GDM1 (cell line): ENCODE measurements around the gene GFRA1.

Experiments used
- DNase-seq: peaks from one replicate; lab custom pipeline; 2025; lab: John Stamatoyannopoulos, UW

Gene GFRA1, protein sequence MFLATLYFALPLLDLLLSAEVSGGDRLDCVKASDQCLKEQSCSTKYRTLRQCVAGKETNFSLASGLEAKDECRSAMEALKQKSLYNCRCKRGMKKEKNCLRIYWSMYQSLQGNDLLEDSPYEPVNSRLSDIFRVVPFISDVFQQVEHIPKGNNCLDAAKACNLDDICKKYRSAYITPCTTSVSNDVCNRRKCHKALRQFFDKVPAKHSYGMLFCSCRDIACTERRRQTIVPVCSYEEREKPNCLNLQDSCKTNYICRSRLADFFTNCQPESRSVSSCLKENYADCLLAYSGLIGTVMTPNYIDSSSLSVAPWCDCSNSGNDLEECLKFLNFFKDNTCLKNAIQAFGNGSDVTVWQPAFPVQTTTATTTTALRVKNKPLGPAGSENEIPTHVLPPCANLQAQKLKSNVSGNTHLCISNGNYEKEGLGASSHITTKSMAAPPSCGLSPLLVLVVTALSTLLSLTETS

DNA sequence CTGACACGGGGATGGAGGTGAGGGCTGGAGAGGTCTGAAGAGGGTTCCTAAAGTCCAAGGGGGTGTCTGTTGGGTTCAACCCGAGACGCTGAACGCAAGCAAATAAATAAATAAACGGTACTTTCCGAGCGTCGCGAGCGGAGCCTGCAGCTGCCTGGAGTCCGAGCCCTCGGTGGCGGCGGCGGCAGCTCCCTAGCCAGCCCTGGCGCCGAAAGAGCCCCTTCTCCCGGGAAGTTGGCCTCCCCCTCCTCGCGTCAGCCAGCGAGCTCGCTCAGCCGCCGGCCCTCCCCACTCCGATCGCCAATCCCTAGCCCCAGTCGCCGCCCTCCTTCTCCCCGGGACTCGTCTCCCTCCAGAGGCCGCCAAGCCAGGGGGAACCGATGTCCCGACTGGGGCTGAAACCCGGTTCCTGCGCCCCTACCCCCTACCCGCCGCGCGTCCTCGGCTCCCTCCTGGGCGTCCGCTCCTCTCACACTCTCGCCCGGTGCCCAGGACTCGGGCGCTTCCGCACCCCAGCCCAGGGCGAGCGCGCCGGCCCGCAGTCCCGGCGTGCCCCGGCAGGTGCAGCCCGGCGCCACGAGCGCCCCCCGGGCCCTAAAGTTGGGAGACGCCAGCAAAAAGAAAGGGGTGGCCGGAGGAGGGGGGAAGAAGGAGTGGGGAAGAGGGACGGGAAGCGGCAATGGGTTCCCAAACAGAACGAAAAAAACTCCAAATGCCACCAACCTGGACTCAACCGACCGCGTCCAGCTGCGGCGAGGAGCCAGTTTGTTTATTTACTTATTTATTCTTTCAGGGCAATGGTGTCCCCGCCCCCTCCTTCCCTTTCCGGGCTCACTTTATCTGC is at the start of gene GFRA1:
Gene GFRA1, minus strand, starts transcription at position 767 of the 844 bp plus-strand sequence. CDS start 1,177 bp downstream, outside the sequence.
- no peak for DNase-seq

DNA sequence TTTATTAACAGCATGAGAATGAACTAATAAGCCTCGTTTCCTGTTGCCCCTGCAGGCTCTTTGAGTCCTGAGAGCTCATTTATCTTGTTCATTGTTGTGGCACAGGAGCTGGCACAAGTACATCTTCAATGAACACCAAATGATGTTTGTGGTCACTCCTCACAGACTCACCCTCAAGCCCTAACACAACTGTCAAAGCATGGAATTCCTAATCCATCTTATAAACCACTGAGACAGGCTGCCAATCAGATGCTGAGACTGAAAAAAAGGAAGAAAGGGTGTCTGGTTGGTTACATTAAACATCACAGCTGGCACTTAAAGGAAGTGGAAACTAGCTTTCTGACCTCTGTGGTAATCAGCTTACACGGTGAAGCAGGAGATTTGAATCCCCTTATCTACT is 43.5 kb upstream of the GFRA1 start:
- no peak for DNase-seq

DNA sequence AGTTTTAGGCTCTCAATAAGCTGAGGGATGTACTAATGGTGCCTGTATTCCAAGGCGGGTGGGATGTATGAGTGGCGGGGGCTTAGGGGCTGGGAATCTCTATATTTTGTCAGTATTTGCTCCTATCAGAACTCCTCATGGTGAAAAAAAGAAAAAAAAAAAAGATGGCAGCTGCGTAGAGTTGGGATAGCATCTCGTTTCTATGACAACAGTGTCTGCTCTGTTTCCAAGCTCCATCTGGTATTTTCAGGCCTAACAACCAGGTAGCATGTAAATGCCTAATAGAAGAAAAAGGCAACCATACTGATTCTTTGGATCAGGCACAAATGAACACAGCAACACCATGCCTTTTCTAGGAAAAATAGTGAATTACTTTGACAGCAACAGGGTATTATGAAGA is 39.5 kb upstream of the GFRA1 start:
- no peak for DNase-seq

DNA sequence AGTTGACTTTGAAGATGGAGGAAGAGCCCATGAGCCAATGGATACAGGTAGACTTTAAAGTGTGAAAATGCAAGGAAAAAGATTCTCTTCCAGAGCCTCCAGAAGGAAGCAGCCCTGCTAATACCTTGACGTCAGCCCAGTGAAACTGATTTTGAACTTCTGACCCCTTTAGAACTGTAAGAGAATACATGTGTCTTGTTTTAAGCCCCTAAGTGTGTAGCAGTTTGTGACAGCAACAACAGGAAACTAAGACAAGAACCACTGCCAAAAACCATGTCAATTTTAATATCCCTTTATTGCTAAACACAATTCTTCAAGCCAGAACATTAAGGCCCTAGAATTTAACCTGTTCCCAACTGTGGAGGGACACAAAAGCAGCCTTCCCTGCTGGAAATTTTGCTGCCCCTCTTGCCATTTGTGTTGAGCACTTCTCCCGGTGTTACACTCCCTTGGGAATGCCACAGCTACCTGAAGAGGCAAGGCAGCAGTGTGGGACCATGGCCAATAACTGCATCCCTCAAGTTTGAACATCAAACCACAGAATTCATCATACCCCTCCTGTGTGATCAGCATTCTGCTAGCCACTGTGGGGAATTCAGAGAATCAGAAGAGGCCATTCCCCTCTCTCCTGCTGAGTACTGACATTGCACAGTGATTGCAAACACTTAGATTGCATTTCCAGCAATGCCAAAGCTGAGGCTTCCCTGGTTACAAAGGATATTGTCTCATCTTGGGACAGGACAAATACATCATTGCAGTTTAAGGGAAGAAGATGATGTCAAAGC is 38.9 kb upstream of the GFRA1 start:
- no peak for DNase-seq

DNA sequence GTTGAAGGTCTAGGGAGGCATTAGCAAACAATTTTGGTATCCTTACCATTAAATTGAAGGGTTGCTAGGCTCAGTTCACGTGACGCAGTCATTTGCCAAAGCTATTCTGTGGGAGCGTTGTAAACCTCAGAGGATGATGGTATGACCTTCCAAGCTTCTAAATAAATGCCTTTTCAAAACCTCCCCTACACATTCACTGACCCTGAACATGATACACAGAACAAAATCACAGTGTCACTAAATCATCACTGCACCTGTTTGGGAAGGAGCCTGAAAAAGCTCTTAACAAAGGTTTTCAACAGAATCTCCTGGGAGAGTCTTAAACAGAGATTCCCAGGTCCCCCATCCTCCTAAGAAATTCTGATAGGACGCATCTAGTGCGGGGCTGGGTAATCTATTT is 38.0 kb upstream of the GFRA1 start:
- no peak for DNase-seq

DNA sequence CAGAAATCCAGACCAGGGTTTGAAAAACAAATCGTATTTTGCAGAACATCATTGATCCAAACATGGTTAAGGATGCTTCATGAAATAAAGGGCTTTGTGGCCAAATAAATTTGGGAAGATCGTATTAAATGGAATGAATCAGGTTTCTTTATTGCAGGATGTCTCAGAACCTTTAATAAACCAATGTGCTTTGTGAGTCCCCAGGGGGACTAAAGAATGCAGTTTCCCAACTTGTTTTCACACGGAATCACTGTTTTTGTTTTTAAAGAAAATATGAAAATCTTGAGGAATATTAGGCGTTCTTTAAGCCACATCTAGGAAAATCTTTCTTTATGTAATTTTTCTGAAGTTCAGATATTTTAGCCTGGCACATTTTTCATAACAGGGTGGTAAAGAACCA is 34.4 kb upstream of the GFRA1 start:
- no peak for DNase-seq

DNA sequence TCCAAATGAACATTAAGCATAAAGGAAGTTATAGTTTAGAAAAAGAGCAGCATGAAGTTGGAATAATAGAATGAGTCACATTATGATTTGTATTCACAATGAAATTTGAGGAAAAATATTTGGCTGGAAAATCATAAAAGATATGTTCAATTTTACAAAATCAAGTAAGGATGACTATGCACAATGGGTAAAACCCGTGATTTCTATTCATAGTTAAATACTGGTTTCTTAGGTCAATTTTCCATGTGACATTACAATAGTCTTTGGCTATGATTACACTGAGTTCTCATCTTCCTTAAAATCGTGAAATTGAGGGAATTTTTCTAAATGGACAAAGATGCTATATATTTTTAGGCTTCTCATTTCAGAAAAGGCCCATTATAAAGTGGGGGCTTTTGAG is 33.8 kb upstream of the GFRA1 start:
- DNase-seq, result no peak

DNA sequence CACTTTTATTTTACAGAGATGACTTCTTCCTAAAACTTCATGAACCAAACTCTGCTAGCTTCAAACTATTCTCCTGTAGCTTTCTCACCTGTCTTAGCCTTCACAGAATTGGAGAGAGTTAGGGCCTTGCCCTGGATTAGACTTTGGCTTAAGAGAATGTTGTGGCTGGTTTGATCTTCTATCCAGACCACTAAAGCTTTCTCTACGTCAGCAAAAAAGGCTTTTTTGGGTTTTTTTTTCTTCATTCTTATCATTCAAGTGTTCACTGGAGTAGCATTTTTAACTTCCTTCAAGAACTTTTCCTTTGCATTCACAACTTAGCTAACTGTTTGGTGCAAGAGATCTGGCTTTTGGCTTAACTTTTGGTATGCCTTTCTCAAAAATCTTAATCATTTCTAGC is 31.9 kb upstream of the GFRA1 start:
- DNase-seq, result no peak

DNA sequence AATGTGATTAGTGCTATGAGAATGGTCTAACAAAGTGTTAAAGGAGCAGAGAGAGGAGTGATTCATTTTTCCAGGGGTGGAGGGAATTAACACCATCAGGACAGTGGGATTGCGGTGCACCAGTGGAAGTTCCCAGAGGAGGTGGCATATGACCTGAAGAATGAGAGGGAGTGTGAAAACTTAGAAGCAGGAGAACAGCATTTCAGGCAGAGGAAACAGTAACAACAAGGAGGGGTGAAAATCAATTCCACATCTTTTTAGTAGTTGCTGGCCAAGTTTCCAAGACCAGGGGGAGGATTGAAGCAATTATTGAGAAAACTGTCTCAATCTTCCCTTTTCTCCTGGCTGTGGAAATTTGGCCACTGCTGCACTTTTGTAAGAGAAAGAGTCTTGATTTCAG is 27.5 kb upstream of the GFRA1 start:
- DNase-seq, result no peak

DNA sequence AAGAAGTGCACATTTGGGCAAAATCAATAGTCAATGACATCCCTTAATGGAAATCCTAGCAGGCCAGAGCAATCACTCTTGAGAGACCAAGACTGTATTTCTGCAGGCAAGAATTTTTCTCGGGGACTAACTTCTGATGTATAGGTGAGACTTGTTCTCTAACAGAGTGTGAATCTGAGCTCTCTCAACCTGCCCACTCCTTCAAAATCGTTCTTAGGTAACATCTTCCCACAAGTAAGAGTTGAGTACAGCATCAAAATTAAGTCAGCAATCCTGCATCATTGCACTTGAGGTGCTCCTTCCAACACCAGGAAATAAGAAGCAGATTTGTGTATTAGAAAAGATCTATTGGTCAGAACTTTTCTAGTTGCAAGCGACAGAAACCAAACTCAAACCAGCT is 25.6 kb upstream of the GFRA1 start:
- DNase-seq, result no peak

DNA sequence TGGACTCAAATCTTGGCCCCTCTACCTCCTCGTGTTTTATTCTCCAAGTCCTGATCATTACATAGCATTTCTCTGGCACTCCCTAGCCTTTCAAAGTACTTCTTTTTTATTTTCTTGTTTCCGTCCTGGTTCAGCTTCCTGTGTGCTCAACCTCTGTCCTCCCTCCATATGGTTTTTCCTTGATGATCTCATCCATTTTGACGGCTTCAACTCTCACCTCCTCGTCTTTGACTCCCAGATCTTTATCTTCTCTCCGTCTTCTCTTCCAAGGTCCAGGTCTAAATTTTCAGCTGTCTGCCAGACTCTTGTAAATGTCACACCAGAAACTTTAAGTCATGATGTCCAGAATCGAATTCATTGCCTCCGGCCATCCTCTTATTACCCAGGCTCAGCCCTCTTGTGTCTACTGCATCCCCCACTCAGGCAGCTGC is 23.3 kb upstream of the GFRA1 start:
- no peak for DNase-seq

DNA sequence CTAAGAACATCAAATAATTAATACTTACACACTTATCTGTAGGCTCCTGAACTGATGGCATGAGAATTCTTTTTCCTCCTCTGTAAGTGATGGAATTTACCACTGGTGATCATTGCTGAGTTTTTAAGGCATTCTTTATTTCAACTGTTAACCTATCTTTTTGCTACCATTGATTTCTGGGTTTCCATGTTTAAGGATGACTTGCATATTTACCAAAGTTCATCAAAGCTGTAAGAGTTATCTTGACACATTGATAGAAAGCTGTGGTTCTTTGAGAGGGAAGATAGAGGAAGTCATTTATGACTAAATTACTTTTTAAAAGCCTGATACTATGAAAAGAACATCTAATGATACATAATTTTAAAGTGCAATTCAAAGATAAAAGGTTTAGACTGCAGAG is 19.5 kb upstream of the GFRA1 start:
- no peak for DNase-seq

DNA sequence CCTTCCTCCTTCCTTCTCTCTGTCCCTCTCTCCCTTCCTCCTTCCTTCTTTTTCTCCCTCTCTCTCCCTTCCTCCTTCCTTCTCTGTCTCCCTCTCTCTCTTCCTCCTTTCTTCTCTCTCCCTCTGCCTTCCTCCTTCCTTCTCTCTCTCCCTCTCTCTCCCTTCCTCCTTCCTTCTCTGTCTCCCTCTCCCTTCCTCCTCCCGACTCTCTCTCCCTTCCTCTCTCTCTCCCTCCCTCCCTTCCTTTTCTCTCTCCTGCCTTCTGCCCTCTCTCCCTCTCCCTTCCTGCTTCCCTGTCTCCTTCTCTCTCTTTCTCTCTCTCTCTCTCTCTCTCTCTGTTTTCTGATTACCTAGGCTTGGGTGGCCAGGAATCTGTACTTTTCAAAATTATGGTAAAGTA is 16.6 kb upstream of the GFRA1 start:
- DNase-seq, result no peak

DNA sequence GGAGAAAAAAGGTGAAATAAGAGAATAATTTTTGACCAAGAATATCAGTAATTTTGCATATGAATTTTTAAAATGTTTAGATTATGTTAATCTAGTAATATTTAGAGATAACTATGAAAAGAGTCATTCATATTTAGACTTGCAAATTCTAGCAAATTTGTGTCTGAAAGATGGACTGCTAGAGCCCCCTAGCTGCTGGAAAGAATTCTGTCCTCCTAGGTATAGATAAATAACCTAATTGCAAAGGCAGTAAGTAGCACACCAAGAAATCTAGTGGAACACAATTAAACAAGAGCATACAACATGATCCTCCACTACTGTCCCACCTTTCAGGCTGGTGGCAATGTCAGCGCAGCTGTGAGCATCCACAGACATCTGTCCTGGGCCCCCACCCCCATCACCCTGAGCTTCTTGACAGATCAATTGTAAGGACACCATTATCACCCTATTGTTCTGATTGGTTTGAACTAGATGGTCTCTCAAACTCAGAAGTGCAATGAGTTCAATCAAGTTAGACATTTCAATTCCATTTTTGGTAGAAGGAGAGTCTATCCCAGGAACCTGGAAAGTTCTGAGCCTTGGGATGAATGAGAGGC is 15.0 kb upstream of the GFRA1 start:
- DNase-seq, result no peak

DNA sequence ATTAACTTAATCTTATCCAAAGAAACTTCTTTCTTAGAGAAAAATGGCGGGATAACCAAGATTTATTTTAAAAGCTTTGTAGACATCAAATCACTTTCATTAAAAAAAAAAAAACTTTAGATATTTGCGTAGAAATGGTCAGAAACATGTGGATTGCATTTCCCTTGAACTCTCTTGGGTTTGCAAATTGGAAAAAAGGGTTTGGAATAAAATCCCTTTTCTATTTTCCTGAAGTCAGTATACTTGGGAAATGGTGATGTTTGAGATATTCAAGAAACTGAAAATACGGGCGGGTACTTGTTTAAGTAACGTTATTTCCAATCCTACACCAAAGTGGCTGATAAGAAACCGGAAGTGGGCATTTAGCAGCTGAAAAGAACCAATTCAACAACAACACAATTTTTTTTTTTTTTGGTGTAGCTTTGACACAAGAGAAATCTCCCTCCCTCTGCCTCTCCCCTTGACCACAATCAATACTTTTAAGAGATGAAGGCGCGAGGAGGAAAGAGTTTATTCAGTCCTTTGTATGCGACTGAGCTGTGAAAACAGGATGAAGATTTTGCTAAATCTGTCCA is 13.7 kb upstream of the GFRA1 start:
- no peak for DNase-seq

DNA sequence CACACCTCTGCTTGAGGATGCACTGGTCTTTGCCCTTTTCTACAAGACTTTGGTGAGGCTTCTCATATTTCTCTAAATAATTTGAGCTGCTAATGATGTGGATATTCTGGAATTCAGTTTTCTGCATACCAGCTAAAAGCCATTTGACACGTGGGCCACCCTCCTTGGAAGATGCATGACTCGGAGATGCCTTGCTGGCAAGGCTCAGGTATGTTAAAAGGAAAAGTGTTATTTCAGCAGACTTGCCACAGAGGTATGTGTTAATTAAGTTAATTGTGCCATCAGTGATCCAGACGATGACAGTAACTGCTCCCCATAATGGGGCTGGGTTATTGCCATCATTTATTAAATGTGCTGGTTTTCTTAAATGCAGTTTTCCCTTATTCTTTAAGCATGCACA is 8.8 kb upstream of the GFRA1 start:
- no peak for DNase-seq

DNA sequence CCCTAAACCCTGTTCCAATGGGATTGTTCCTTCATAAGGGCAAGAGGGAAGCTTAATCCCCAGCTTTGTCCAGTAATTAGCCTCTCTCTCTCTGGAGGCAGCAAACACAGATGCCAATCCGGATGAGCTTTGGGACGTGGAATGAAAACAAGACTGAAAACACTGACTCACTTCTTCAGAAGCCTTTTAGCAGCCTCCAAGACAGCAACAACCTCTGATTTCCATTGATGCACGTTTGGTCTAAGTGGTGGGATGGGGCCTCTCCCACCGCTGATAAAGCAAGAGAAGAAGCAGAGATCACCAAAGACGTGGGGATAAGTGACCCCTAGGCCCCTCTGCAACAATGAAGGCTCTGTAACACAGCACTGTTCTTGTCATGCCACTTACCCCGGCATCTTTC is 5.8 kb upstream of the GFRA1 start:
- DNase-seq, result no peak

DNA sequence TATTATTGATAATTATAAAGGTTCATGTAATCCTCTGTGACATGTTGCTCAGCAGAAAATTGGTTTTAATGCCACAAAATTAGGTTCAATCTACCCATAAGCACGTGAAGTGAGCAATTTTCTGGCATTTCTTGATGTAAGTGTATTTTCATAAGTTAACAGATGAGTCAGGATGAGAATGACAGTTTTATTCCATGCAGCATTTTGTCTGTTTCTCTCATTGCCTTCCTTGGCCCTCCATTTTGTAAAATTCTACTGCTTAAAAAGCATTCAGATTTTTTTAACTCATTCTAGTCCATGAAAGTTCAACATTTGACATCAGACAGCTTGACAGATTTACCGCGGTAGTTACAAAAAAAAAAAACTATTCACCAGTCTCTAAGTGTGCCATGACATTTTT is 4.0 kb upstream of the GFRA1 start:
- no peak for DNase-seq

DNA sequence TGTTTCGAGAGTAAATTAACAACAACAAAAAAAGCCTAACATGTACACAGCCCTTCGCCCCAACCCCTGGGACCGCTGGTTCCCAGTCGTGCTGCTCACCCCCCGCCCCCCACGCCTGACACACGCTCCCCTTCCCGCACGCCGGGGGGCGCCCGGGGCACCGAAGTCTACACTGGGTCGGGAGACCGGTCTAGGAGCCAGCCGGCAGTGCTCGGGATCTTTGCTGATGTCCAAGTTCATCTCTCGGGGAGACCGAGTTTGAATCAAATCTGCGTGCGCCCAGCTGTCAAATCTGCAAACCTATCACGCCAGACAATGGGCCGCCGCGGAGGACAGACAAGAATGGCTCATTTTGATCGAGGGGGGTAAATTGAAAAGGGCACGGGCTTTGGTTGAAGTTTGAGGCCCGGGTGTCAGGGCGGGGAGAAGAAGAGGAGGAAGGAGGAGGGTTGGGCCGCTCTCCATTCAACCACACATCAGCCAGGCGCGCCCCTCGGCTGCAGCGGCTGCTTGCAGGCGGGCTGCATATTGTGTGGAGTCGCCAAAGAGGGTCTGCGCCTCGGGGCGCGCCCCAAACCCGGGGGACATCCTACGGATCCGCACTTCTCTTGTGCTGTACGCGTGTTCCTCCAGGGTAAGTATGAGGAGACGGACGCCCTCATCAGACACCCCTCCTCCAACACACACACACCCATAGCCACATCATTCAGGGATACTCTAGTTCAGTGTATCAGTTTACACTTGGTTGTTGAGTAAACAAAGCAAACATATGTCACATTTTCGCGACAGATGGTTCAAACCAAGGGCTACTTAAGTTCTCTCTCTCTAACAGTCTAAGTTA is 1.3 kb upstream of the GFRA1 start:
- DNase-seq, result no peak

DNA sequence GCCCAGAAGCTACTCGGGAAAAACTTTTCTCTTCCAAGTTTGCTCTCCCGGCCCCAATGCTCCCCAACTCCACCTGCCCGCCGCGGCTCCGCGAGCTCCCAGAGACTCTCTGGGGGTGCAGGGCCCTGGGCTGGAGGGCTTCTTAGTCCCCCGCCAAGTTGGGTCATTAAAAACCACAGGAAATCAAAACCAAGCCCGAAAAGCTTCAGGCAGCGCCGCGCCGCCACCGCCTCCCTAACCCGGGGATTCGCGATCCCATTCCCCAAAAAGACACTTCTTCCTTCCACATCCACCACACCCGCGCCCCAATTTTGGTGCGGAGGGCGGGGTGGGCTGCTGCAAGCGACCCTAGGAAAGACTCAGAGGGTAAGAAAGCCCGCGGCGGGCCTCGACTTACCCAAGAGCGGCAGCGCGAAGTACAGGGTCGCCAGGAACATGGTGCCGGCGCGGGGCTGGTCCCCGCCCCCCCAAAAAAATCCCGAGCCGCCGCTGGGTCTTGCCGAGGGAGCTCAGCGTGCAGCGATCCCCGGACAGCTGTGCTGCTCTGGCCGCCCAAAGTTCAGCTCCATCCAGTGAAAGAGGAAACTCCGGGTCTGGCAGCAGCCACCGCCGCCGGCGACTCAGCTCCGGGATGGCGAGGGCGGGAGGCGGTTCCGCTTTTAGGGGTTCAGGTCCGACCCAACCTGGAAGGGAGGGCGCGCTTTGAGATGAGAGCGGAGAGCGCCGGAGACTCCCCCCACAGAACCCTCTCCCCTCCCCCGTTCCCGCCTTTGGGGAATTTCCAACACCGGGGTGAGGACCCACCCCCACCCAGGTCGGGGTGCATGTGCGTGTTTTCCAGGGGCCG is 1.2 kb downstream of the GFRA1 start:
- no peak for DNase-seq
